Thymus (tissue), 11 donors: ENCODE results near the gene NUP50. TPM values are rescaled to one million over a fixed set of nuclear protein-coding genes. Genes with fewer than 3 reads are reported as not detected.

Experiments
- DNase-seq, 9 donors: peaks; one replicate each; pipeline ENCODE4 v3.0.0-alpha.2; 2013; ENCODE audit warnings: low spot score in 9 of 9, low read depth in 6 of 9, missing footprints in 1 of 9
- H3K27ac ChIP-seq, 2 donors: one replicate each; pipeline ENCODE4 v1.5.1; 2013; ENCODE audit warnings: control low read depth in 1 of 2, low read depth in 1 of 2, low read length in 1 of 2, mild to moderate bottlenecking in 1 of 2, moderate library complexity in 1 of 2
- H3K27me3 ChIP-seq, 2 donors: one replicate each; pipeline ENCODE4 v1.5.1; 2013; ENCODE audit warnings: low read length in 1 of 2; ENCODE audit not compliant: control insufficient read depth in 2 of 2, insufficient read depth in 1 of 2
- H3K36me3 ChIP-seq, 2 donors: one replicate each; pipeline ENCODE4 v1.5.1; 2013; ENCODE audit warnings: low read length in 1 of 2, mild to moderate bottlenecking in 1 of 2, moderate library complexity in 1 of 2; ENCODE audit not compliant: control insufficient read depth in 2 of 2, insufficient read depth in 2 of 2
- H3K4me1 ChIP-seq, 2 donors: one replicate each; pipeline ENCODE4 v1.5.1; 2013; ENCODE audit warnings: low read length in 2 of 2; ENCODE audit not compliant: control insufficient read depth in 2 of 2, insufficient read depth in 2 of 2
- H3K4me3 ChIP-seq, 2 donors: one replicate each; pipeline ENCODE4 v1.5.1; 2013; ENCODE audit warnings: low read length in 2 of 2, control low read depth in 1 of 2, mild to moderate bottlenecking in 1 of 2
- H3K9me3 ChIP-seq, 2 donors: one replicate each; pipeline ENCODE4 v1.5.1; 2013; ENCODE audit warnings: low read length in 1 of 2, mild to moderate bottlenecking in 1 of 2; ENCODE audit not compliant: control insufficient read depth in 2 of 2, insufficient read depth in 1 of 2
- WGBS: extraction: QIAGEN DNeasy Blood & Tissue Kit; methylation state at CpG from one replicate; pipeline ENCODE4 v1.1.7; 2013; 5-methylcytosine and 5-hydroxymethylcytosine counted together
- polyA plus RNA-seq: library from polyadenylated mRNA; stranded (reverse); fragments of 200-250 nt; gene quantifications from one replicate; pipeline ENCODE4 v1.2.3, GENCODE V29; 2013
- total RNA-seq: library from RNA; stranded (reverse); fragments of 120-200 nt; gene quantifications from one replicate; pipeline ENCODE4 v1.2.4, GENCODE V29; 2013
- donor health status: healthy.

NUP50 gene
- total and polyA plus RNA-seq, 2 donors: 40.6 to 70.1 TPM

DNA sequence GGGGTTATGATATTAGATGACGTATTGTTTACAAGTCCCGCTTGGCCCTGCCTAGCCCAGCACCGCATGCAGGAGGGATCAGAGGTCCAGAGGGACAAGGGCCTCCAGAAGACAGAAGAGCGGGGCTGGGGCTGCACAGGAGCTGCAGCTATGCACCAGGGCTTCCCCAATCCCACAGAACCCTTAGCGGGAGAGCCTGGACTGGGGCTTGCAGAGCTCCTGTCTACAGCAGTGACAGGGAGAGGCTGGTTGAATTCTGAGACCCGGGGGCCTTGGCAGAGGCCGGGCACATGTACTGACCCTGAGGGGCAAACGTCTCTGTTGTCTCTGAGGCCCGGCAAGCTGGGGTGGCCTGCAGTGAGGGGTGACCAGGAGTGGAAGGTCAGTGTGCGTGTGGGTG, 70.1 kb downstream of the NUP50 start:
- H3K9me3 ChIP-seq: no peaks in the 10 kb centered on the region
- 96% methylated on average over 10 of the region's 10 CpGs for WGBS
- peaks cover 3 to 7% of the 10 kb centered on the region in 2 donors for H3K36me3 ChIP-seq
- no peak overlapping the region for H3K4me3 ChIP-seq
- peaks cover 16 to 44% of the 10 kb centered on the region in 2 donors for H3K4me1 ChIP-seq
- H3K27me3 ChIP-seq: no peaks in the 10 kb centered on the region
- DNase-seq: no peak
- no peak overlapping the region for H3K27ac ChIP-seq

DNA sequence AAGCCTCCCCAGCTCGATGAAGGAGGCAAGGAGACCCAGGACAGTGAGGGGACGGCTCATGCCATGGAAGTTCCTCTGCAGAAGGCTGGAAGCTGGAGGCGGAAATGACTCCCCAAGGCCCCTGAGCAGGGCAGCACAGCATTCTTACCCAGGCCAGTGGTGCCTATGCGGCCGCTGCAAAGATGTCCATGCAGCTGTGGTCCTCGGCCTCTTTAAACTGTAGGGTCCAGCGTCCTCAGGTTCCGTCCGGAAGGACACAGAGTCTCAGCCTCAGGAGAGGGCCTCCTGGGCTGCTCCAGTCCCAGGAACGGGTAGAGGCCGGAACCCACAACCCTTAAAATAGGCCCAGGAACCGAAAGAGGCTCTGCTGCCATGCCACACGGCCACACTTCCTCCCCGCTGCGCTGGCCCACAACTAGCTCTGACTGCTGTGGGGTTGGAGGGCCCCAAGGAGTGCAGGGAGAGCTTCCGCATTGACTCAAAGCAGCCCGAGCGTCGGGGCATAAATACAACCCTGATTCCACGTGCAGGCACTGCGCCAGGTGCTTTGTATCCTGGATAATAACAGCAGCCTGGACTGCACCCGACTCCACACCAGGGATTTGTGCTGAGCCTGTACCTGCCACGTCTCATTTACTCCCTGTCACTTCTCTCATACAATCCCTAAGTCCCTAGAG, 71.5 kb downstream of the NUP50 start:
- Histone ChIP-seq H3K4me3 (no peak overlapping the region), H3K27ac (peak overlapping the region in 1 of 2 donors; percentile 78), H3K4me1 (peaks cover 24 to 57% of the 10 kb centered on the region in 2 donors), H3K27me3 (peaks cover 0 to 2% of the 10 kb centered on the region in 2 donors), H3K36me3 (peaks cover 3 to 9% of the 10 kb centered on the region in 2 donors), H3K9me3 (no peaks in the 10 kb centered on the region)
- DNase-seq: peak in 5 of 9 donors; percentile 29 to 74 (median 56)
- 31% methylated on average over 23 of the region's 23 CpGs for WGBS

DNA sequence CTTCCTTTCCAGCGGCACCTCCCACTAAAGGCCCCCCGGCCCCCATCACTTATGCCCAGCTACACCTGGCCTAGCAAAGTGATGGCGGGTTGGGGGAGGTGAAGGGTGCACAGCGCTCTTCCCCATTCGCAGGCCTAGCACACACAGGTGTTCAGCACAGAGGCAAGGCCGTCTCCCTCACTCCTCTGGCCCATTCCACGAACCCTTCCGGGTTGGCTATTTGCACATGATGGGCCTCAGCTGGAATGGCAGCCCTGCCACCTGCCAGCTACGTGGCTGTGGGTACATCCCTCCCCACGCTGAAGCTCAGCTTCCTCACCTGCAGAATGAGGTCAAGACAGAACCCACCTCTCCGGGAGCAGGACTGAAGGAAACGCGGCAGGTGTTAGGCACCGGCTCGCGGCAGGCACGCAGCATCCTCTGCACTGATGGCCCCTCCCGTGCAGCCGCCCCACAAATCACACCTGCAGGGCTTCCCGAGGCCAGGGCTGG, 72.2 kb downstream of the NUP50 start:
- Histone ChIP-seq H3K4me3 (no peak overlapping the region), H3K36me3 (peaks cover 3 to 9% of the 10 kb centered on the region in 2 donors)
- peak in 6 of 9 donors; percentile 37 to 84 (median 67) for DNase-seq

DNA sequence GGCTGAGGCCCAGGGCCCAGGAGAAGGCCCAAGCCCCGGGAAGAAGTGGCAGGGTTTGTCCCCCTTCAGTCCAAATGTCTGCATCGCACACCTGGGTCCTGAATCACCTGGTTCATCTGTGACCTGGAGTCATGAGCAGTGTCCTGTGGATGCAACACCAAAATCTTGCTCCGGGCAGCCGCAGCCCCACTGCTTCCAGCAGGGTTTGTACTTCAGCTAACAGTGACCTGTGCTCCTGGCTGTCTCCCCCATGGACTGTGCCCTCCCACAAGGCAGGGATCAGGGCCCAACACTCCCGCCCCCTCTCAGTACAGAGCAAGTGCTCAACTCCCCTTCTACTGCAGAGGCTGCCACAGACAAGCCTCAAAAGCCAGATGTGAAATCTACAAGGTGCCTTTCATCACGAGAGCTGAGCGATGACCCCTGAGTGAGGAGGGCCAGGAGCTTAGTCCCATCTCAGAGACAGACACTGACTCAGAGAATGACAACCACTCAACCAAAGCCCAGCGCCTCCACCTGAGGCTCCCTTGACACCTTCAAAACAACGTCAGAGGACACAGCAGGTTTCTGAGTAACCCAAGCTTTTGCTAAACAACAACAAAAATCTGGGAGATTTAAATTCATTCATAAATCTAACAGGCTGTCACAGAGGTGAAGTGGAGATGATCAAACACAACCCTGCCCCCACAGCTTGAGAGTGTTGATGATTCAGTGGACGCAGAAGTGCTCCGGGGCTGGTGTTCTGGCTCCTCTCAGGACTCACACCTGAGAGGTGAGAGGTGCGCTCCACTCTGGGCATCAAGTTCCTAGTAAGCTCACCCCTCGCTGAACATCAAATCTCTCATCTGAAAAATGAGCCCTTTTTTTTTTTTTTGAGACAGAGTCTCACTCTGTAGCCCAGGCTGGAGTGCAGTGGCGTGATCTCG, 73.6 kb downstream of the NUP50 start:
- H3K4me3 ChIP-seq: no peak overlapping the region
- H3K9me3 ChIP-seq: no peaks in the 10 kb centered on the region
- 95% methylated on average over 15 of the region's 15 CpGs for WGBS
- H3K27ac ChIP-seq: no peak overlapping the region
- H3K27me3 ChIP-seq: peaks cover 0 to 2% of the 10 kb centered on the region in 2 donors
- peak in 1 of 9 donors; percentile 23 for DNase-seq
- peaks cover 3 to 9% of the 10 kb centered on the region in 2 donors for H3K36me3 ChIP-seq
- peaks cover 28 to 65% of the 10 kb centered on the region in 2 donors for H3K4me1 ChIP-seq

More for the DNA sequence above, 72.2 kb downstream of the NUP50 start:
- Histone ChIP-seq H3K27ac (peak overlapping the region in 1 of 2 donors; percentile 78), H3K4me1 (peaks cover 24 to 57% of the 10 kb centered on the region in 2 donors), H3K27me3 (peaks cover 0 to 2% of the 10 kb centered on the region in 2 donors), H3K9me3 (no peaks in the 10 kb centered on the region)
- WGBS: 34% methylated on average over 20 of the region's 20 CpGs

Other genes starting within 250 kb of the NUP50 start
- 0.52 TPM for gene PHF21B, start 153.9 kb upstream of the NUP50 start, total RNA-seq
- 0.82 TPM for gene PHF21B, start 153.9 kb upstream of the NUP50 start, polyA plus RNA-seq
- 32.4 TPM for gene KIAA0930, start 77.0 kb downstream of the NUP50 start, total RNA-seq
- gene KIAA0930, start 77.0 kb downstream of the NUP50 start, polyA plus RNA-seq: 32.4 TPM
- gene UPK3A, start 121.0 kb downstream of the NUP50 start, total RNA-seq: 0.47 TPM
- 1.0 TPM for gene UPK3A, start 121.0 kb downstream of the NUP50 start, polyA plus RNA-seq
- gene FAM118A, start 146.0 kb downstream of the NUP50 start, total RNA-seq: 24.1 TPM
- gene FAM118A, start 146.0 kb downstream of the NUP50 start, polyA plus RNA-seq: 43.8 TPM
- 0.19 TPM for gene SMC1B, start 249.7 kb downstream of the NUP50 start, total RNA-seq
- 0.11 TPM for gene SMC1B, start 249.7 kb downstream of the NUP50 start, polyA plus RNA-seq
- 2.2 TPM for gene RIBC2, start 249.8 kb downstream of the NUP50 start, total RNA-seq
- gene RIBC2, start 249.8 kb downstream of the NUP50 start, polyA plus RNA-seq: 0.66 TPM